ENCODE measurements around the gene RGS17.
"Not testable (repeated sequence)": the region's sequence is repeated elsewhere in the genome, so short reads cannot be mapped to it uniquely, and the experiment has no call there.

RGS17 gene

DNA sequence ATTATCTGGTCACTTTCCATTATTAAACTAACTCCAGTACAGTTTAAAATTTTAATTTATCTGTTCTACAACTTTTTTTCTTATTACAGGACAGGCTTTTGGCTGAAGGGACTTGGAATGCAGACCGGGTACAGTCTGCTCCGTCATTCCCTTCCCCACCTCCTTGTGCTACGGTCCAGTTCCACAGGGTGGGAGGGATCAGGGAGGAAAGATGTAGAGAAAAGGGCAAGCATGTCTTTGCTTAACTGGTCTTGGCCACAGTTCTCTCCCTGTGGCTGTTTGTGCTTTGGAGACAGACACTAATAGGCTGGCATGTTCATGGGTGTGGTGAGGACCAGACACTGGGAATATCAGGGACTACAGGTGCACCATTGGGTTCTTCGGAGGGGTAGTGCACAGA, 12.1 kb upstream of the RGS17 start:
- TF ChIP-seq, protein P1, sequence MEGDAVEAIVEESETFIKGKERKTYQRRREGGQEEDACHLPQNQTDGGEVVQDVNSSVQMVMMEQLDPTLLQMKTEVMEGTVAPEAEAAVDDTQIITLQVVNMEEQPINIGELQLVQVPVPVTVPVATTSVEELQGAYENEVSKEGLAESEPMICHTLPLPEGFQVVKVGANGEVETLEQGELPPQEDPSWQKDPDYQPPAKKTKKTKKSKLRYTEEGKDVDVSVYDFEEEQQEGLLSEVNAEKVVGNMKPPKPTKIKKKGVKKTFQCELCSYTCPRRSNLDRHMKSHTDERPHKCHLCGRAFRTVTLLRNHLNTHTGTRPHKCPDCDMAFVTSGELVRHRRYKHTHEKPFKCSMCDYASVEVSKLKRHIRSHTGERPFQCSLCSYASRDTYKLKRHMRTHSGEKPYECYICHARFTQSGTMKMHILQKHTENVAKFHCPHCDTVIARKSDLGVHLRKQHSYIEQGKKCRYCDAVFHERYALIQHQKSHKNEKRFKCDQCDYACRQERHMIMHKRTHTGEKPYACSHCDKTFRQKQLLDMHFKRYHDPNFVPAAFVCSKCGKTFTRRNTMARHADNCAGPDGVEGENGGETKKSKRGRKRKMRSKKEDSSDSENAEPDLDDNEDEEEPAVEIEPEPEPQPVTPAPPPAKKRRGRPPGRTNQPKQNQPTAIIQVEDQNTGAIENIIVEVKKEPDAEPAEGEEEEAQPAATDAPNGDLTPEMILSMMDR (IDR thresholded peaks at IDR 0.05; ENCODE audit: control insufficient read depth, extremely low read depth, insufficient read depth) = no peak
- H3K4me3 ChIP-seq (ENCODE audit: low read depth, low read length) = no peak overlapping the region
- no peak for DNase-seq (ENCODE audit: low read depth)

DNA sequence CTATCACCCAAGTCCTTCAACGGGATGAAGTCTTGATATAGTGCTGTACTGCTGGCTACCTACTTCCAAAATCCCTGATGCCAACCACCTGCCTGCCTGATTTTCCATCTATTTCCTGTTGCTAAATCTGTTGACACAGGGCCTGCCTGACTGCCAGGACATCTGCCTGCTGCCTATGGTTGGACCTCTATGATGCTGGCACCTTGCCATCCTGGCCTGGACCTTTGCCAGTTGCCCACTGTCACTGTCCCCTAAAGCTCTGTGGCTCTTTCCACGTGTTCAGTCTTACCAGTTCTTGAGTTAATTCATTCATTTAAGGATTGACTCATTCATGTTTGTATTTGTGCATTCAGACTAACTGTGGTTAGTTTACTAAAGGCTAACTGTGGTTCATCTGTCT, 9.2 kb upstream of the RGS17 start:
- no peak for DNase-seq (ENCODE audit: low read depth)
- H3K4me3 ChIP-seq (ENCODE audit: low read depth, low read length) = no peak overlapping the region
- TF ChIP-seq, protein P1 (IDR thresholded peaks at IDR 0.05; ENCODE audit: control insufficient read depth, extremely low read depth, insufficient read depth) = no peak

DNA sequence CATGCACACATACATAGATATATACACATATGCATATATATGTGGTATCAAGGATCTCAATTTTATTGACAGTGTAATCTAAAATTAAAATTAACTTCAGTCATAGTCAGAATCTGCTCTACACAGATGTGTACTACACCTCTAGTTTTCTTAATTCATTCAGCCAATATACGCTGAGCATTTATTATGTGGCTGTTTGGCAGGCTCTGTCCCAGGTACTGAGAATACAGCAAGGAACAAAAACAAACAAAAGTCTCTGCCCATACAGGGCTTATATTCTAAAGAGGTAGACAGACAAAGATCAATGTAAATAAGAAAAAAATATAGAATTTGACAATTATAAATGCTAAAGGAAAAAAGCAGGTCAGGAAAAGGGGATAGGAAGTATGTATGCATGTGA, 7.8 kb upstream of the RGS17 start:
- DNase-seq (ENCODE audit: low read depth) = no peak
- TF ChIP-seq, protein P1 (IDR thresholded peaks at IDR 0.05; ENCODE audit: control insufficient read depth, extremely low read depth, insufficient read depth) = no peak
- H3K4me3 ChIP-seq (ENCODE audit: low read depth, low read length) = no peak overlapping the region

DNA sequence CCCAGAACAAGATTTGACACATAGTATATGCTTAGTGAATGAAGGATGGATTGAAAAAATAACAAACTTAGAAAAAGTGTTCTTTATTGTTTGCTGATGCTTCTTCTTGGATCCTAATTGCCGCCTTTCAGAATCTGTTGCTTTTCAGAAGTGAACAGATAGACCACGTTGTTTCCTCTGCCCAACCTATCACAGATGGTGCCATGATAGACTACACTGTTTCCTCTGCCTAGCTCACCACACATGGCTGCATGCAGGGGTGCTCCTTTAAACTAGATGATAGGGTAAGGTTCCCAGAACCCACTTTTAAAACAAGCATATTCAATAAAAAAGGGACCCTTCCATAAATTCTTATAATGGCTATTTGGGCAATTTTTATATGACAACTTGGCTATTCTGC, 4.6 kb upstream of the RGS17 start:
- TF ChIP-seq, protein P1 (IDR thresholded peaks at IDR 0.05; ENCODE audit: control insufficient read depth, extremely low read depth, insufficient read depth) = no peak
- no peak for DNase-seq (ENCODE audit: low read depth)

DNA sequence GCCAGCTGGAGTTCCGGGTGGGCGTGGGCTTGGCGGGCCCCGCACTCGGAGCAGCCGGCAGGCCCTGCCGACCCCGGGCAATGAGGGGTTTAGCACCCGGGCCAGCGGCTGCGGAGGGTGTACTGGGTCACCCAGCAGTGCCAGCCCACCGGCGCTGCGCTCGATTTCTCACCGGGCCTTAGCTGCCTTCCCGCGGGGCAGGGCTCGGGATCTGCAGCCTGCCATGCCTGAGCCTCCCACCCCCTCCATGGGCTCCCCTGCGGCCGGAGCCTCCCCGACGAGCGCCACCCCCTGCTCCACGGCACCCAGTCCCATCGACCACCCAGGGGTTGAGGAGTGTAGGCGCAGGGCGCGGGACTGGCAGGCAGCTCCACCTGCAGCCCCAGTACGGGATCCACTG, 2.6 kb upstream of the RGS17 start:
- not testable (repeated sequence) for H3K4me3 ChIP-seq (ENCODE audit: low read depth, low read length); DNase-seq (ENCODE audit: low read depth)

More for the DNA sequence above, 4.6 kb upstream of the RGS17 start:
- no peak overlapping the region for H3K4me3 ChIP-seq (ENCODE audit: low read depth, low read length)

DNA sequence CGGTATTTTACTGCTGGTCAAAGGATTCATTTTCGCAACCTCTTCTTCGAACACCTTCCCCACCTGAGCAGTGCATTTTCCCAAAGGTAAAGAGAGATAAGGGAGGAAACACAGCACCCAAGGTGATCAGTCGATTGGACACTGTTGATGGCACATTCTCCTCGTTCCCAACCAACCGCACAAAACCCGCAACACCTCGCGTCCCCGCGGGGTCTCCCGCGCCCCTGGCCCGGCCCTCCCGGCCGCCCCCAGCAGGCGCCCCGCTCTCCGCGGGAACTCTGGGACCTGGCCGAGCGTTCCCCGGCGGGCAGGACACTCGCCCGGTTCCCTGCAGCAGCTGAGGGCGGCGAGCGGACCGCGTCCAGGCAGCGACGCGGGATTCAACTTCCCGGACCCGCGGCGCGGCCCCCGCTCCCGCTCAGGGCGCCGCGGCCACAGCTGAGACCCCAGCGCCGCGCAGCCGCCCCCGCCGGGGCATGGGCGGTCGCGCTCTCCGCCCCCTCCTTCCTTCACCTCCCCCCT, 506 bp downstream of the RGS17 start:
- TF ChIP-seq, protein P1 (IDR thresholded peaks at IDR 0.05; ENCODE audit: control insufficient read depth, extremely low read depth, insufficient read depth) = no peak
- H3K4me3 ChIP-seq (ENCODE audit: low read depth, low read length) = peak overlapping the region; percentile 58
- DNase-seq (ENCODE audit: low read depth) = no peak

DNA sequence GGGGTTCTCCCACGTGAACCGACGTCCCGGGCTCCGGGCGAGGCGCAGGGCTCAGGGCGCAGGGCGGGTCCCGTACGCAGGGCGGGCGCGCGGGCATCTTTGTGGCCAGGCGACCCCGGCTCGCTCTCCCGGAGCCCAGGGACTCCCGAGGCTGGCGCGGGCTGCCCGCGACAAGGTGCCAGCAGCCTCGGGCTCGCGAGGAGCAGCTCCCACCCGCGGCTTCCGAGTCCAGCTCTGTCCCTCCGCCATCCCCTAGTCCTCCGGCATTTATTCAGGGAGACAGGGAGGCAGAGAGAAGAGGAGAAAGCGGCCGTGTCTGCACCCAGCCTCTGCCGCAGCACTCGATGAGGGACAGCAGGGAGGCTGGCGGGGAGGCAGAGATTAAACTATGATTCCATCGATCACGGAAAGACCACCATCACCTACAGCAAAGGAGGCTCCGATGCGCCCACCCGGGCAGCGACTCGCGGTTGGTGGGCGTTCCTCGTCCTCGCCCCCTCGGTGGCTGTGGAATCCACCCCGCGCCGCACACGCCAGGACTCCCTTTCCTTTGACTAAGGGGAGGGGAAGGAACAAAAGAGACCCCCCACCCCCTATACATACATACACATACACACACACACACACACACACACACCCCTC, 1.1 kb downstream of the RGS17 start:
- H3K4me3 ChIP-seq (ENCODE audit: low read depth, low read length) = peak overlapping the region; percentile 58
- TF ChIP-seq, protein P1 (IDR thresholded peaks at IDR 0.05; ENCODE audit: control insufficient read depth, extremely low read depth, insufficient read depth) = no peak
- DNase-seq (ENCODE audit: low read depth) = no peak
